Medulla oblongata (tissue), 1 donor: Measurements from ENCODE around the gene AJM1.
"Not testable (repeated sequence)": the region's sequence is repeated elsewhere in the genome, so short reads cannot be mapped to it uniquely, and the experiment has no call there.

Source experiments
- DNase-seq: peaks from one replicate; pipeline ENCODE4 v3.0.0-alpha.2; 2015; ENCODE audit errors: extremely low spot score

Gene AJM1

DNA sequence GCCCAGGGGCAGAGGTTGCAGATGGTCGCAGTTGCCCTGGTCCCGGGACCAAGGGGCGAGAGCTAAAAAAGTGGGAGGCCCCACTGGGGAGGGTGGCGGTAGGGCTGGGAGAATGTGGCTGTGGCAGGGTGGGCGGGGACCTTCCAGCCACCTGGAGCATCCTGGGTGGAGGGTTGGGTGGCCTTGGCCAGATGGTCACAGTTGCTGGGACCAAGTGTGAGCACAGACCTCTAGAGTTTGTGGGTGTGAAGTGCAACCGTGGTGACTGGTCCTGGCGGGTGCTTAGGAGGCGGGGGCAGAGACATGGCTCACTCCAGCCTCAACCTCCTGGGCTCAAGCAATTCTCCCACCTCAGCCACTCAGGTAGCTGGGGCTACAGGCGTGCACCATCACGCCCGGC is 38.4 kb downstream of the AJM1 start:
- DNase-seq = no peak

DNA sequence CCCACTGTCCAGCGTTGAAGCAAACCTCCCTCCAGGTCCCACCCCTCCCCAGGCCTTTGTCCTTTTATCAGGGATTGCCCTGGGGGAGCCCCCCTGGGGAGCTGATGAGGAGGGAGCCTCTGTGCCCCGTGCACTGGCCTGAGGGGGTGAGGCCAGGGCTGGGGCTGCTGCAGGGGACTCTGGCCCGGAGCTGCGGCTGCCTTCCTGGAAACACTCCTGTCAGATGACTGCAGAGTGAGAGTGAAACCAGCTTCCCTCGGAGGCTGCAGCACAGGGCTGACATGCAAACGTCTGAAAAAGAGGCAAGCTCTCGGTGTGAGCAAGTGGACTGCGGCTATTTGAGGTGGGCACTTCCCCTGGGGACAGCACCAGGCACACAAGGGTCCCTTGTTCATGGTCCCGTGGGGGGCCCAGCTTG is 39.4 kb downstream of the AJM1 start:
- peak; percentile 59 for DNase-seq

DNA sequence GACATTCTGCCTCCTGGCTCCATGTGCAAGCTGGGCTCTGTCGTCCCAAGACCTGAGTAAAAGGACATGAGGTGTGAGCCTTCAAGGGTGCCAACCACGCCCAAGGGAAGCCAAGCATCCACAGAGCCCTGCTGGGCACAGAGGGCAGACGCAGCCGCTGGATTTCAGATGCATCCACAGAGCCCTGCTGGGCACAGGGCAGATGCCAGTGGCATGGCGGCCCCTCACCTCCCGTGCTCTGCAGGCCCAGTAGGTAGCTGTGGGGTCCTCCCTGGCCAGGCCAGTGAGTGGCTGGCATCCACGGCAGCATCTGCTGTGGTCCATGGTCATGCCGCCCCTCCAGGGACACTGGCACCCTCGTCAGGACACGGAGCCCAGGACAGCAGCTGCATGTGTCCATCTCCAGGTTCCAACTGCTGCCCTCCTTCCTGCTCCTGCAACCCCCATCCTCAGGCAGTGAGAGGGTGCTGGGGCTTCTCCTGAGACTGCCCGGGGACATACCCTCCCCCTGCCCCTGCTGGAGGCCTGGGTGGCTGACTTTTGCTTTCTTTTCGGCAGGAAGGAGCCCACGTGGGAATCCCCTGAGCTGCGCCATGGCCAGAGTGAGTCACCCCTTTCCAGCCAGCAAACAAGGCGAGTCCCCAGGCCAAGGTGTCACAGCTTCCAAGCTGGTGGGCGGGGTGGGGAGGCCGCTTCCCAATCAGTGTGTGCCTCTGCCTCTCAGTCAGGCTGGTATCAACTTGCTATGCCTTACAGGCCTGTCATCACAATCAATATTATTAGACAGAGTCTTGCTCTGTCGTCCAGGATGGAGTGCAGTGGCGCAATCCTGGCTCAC is 40.0 kb downstream of the AJM1 start:
- peak; percentile 37 for DNase-seq

DNA sequence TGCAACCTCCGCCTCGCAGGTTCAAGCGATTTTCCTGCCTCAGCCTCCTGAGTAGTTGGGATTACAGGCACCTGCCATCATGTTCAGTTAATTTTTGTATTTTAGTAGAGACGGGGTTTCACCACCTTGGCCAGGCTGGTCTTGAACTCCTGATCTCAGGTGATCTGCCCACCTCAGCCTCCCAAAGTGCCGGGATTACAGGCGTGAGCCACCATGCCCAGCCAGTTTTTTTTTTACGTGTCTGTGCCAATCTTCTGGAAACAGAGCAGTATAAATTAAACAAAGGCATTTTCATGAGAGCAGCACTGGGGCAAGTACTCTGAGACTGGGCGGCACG is 40.6 kb downstream of the AJM1 start:
- DNase-seq = not testable (repeated sequence)

DNA sequence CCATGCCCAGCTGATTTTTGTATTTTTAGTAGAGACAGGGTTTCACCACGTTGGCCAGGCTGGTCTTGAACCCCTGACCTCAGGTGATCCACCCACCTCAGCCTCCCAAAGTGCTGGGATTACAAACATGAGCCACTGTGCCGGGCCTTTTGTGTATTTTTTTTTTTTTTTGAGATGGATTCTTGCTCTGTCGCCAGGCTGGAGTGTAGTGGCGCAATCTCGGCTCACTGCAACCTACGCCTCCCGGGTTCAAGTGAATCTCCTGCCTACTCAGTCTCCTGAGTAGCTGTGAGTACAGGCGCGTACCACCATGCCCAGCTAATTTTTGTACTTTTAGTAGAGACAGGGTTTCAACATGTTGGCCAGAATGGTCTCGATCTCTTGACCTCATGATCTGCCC is 41.4 kb downstream of the AJM1 start:
- DNase-seq = not testable (repeated sequence)

DNA sequence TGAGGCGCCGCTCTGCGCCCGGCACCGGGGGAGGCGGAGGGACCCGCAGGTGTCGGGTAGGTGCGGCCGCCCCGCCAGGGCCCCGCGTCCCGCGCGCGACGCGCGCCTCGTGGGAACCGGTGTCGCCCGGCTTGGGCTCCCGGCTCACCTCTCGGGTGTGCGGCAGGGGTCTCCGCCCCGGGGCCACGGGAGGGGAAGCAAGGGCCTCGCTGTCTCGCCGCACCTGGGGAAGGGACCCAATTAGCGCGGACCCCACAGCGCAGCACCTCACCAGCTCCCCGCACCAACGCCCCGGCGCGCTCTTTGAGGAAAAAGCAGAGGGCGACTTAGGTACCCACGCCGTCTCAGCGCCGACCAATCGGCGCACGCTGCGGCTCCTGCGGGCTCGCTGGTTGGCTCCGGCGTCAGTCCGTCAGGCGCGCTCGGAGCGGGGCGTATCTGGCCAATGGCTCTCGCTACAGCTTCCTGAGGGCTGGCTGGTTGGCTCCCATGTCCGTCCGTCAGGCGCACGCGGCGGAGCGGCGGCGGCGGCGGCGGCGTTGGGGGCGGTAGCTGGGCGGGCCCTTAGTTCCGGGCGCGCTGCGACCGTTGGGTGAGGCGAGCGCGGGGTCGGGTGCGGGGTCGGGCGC is 43.8 kb downstream of the AJM1 start, which contains the start of gene TRAF2:
TRAF2 (plus strand) TSS at position 567 of the 629 bp plus-strand sequence. CDS start 12,225 bp downstream, outside the sequence.
- DNase-seq = peak; percentile 98

DNA sequence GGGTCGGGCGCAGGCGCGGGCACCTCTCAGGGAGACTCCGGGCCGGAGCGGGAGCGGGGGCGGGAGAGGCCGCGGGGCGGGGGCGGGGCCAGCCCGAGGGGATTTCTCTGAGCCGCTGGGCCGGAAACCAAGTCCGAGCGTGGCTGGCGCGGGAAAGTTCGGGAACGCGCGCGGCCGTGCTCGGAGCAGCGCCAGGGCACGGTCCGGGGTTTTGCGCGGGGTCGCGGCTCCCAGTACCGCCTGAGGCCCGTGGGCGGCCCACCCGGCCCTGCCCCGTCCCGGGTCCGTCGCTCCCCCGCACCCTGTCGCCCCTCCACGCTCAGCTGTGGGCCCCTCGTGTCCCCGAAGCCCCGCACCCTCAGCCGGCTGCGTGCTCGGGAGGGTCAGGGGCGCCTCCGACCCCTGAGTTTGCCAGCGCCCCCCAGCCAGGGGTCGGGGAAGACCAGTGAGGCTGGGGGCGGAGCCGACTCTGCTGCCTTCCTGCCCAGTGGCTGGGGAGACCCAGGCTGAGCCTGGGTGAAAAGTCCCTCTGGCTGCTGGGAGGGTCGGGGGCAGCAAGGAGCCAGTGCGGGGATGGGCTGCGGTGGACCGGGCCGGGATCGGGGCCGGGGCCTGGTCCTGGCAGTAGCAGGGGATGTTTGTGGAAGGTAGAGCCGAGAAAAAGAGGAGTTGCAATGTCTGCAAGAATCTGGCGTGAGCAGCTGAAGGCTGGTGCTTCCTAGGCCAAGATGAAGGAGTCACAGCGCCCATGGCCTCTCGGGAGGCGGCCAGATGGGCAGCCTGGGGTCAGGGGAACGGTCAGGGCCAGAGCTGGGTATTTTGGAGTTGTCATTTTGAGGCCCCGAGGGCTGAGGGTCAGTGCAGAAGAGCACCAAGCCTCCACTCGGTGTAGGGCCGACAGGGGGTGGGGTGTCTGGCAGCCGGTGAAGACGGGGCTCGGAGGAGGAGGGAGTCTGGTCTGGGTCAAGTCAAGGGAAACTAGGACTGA is 44.6 kb downstream of the AJM1 start:
- peak; percentile 57 for DNase-seq

DNA sequence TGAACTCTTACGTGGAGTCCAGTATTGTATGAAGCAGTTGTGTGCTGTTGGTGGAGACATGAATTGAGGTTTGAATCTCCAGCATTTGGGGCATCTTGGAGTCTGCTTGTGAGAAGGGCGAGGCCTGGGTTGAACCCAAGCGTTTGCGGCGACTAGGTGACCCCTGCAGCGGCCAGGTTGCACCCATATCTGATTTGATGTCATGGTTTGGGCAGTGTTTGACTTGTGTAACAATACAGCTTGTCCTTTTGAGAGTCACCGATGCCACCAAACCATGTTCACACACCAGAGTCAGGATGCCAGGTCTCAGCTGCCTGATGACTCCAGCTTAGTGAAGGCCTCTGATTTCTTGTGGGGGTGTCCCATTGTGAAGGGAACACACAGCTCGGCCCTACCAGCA is 46.2 kb downstream of the AJM1 start:
- DNase-seq = no peak

DNA sequence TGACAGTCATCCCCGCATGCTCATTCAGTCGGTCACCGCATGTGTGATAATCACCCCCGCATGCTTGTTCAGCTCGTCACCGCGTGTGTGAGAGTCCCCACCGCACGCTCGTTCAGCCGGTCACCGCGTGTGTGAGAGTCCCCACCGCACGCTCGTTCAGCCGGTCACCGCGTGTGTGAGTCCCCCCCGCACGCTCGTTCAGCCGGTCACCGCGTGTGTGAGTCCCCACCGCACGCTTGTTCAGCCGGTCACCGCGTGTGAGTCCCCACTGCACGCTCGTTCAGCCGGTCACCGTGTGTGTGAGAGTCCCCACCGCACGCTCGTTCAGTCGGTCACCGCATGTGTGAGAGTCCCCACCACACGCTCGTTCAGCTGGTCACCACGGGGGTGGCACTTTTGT is 47.6 kb downstream of the AJM1 start:
- no peak for DNase-seq

DNA sequence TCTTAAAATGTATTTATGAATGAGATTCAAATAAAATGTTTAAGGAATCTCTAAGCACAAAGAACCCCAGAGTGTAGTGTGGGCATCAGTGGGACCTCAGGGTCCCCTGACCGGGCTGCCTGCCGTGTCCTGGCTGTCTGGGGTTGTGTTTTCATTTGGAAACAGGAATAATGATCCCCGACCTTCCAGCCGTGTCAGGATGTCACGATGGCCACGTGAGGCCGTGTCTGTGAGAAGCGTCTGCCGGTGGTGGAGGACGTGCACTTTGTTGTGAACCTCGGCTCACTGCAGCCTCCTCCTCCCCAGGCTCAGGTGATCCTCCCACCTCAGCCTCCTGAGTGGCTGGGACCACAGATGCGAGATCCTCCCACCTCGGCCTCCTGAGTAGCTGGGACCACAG is 48.4 kb downstream of the AJM1 start:
- no peak for DNase-seq
